Smooth muscle cell of the brain vasculature (primary cell): ENCODE measurements around the gene PRKG1.
"Not testable (repeated sequence)": the region's sequence is repeated elsewhere in the genome, so short reads cannot be mapped to it uniquely, and the experiment has no call there.

Source experiments
- DNase-seq: peaks from one replicate; pipeline ENCODE4 v3.0.0-alpha.2; 2012; ENCODE audit warnings: low read depth, low spot score

PRKG1 gene

DNA sequence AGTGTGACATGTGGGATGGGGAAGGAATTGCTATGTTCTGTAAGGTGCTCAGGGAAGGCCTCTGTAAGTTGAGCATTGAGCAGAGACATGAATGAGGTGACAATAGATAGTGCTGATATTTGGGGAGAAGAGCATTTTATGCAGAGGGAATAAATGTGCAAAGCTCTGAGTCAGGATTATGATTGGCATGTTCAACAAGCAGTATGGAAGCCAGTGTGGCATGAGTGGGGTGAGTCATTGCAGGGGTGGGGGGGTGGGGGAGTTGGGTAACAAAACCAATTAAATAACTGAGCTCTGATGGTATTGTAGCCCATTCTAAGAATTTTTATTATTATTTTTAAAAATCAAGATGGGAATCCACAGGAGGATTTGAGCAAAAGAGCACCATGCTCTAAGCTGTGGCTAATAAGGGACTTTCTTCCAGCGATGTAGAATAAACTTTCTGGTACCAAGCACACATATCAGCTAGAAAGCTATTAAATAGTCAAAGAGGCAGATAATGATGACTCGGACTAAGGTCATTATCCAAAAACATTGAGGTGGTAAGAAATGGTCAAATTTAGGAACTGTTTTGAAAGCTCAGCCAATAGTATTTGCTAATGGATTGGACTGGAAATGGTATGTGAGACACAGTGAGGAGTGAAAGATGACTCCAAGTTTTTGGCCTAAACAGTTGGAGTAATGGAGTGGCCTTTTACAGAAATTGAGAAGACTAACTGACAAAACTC is 96.4 kb downstream of the PRKG1 start:
- DNase-seq = no peak

DNA sequence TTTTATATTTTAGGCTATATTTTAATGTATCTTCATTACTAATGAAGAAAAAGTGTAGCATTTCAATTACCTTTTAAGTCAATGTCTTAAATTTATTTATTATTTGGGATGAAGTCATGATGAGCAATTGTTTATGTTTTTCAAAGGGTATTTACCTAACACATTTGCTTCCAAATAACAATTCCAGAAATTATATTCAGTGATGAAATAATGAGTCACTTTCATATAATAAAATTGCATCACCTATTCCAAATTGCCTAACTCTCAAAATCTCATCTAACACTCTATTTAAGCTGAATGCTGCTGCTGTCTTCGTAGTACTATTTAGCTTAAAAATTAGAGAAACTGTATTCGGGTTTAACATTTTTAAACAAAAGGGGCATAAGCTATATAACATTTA is 97.7 kb downstream of the PRKG1 start:
- no peak for DNase-seq

DNA sequence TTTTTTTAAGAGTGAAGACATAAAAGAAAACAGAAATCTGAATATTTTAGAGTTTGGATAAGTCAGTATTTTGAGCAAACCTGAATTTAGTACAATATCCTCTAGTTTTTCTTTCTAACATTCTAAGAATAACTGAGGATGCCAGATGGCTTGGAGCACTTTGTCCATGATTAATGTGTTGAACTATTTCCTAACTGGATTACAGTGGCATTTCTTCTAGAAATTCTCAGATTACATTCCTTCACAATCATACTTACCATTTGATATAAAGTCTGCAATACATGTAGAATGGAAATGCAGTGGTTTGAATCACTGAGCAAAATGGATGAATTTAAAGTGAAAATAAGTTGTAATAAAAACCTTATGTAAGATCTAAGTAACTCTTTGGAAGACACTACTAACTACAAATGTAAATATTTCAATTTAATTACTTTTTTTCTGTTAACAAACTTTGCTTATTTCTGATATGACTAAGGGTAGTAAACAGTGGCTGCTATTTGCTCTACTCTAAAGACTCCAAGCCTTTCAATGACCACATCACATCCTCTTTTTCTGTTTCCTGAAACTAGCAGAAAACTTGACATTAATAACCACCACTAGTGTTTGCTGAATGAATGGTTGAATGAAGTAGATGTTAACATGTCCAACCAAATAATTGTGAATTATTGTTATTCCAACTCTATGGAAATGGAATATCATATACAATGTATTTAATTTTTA is 102.8 kb downstream of the PRKG1 start:
- no peak for DNase-seq

DNA sequence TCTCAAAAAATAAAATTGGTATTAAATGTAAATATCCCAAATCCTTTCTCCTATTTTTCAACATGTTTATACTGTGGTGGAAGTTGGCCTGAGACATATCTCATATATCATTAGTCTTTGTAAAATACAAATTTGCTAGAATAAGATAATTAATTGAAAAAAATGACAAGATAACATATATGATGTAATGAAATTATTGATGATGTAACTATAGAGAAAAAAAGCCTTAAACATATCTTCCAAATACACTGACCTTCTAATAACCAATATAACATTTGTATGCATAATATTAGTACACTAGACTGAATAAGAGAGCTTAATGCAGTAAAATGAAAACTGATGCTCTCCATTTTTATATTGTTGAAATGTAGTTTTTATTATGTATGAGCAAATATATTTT is 104.3 kb downstream of the PRKG1 start:
- DNase-seq = no peak

DNA sequence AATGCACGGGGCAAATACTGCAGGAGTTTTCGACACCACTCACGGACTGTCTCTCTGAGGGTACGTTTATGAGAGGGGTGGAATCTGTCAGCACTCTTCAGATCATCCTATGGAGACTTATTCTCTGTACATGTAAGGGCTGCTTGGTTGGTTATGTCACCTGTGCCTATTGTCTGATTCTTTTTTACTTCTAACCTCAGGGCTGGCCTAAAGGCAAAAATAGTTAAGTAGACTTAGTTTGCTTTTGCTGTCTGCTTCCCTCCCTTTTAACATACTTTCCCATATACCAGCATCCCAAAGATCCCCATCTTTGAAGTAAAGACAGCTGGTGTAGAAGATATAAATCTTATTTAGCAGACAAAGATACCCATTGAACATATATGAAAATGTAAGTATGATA is 105.9 kb downstream of the PRKG1 start:
- no peak for DNase-seq

DNA sequence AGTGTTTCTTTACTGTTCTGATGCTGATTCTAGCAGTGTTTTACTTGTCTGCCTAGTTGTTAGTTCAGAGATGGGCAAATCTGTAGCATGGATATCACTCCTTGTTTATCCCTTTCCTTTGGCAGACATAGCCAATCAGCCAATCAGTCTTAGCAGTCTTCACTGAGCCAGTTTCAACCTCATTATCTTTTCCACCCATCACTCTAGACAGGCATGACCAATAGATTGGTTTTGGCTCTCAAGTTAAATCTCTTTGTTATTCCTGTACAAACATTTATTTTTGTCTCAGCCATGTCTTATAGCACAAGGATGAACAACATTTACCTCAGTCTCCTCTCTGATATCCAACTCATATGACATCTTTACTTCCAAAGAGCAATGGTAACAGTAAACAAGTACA is 109.5 kb downstream of the PRKG1 start:
- DNase-seq = no peak

DNA sequence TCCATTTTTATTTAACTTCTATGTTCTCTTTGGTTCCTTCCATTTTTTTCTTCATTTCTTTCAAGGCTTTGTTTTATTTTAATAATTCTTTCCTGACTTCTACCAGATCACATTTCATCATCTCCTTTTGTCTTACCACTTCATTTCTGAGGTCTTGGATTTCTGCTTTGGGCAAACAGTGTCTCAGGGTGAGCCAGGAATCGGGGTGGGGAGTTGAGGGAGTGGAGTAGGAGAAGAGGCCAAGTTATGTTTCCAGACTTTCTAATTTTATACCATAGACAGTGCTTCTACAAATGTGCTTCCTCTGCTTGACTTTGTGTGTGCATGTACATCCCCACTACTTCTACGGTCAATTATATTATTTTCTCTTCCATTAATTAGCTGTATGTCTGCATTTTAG is 112.1 kb downstream of the PRKG1 start:
- DNase-seq = no peak

DNA sequence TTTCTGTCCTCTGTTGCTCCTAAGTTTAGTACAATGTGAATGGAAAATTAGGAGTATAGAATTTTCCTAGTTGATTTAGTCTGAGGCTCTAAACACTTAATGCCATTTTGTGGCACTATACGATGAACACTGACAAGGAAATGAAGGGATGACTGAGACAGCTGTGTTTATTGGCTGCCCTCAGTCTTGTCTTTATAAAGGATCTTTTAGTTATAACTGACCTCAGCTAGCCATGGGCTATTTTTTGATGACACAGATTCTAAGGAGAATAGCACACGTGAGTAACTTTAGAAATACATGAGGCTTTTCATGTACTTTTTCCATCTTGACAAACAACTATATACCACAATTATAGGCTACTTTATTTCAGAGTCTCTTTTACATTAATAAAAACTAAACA is 113.7 kb downstream of the PRKG1 start:
- DNase-seq = no peak

DNA sequence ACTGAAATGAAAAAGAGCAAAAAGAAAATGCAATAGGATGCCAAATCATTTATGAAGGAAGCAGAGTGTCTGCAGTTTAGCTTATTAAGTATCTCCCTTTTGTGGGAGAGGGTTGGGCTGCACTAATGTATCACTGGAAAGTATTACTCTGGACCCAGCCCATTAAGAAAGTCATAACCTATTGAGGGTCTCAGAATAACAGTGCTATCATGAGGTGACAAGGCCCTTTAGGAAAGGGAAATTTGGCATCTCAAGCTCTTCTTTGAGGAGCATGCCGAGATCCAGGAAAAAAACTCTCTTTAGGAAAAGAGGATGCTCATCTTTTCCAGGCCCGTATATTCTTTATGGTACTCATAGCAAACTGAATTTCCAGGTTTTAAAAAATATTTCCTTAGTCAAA is 114.6 kb downstream of the PRKG1 start:
- DNase-seq = no peak

DNA sequence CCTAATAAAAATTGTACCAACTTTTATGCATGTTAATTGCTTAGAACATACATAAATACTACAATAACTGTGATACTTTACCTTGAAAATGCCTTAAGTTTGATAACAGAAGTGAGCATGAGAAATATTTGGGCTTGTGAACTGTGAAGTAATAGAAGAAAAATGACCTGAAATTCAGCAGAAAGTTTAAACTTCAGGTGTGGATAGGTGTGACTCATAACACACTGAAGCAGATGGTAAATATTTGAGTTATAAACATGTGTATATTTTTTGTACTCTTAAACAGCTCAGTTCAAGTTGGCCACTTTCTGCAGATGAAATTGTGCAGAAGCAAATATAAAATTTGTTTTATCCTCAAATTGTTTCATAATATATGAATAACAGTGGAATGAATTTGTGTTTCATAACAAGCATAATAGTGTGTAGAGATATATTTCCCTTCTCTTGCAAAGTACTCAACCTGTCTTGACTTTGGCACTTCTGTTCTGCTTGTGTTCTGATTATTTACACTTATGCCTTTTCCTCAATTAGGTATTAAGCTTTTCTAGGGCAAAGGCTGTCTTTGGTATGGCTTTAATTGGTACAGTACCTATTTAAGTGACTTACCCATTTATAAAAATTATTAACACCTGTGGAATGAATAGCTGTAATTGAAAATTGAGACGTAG is 122.4 kb downstream of the PRKG1 start:
- no peak for DNase-seq

DNA sequence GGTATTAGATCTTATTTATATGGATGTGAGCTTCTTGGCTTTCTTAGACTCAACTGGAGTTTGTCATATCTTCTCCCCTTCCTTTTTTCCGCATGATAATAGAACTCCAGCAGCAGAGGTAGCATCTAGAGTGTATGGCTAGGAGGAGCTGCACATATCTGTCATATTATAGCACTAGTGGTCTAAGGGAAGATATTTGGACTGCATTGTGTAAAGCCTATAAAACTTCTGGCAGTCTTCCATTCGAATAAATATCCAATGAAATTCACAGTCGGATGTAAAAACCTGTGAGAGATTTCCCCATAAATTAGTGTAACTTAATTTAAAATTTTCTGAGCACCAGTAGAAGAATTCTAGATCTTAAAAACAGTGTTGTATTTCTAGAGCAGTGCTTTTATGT is 123.9 kb downstream of the PRKG1 start:
- no peak for DNase-seq

DNA sequence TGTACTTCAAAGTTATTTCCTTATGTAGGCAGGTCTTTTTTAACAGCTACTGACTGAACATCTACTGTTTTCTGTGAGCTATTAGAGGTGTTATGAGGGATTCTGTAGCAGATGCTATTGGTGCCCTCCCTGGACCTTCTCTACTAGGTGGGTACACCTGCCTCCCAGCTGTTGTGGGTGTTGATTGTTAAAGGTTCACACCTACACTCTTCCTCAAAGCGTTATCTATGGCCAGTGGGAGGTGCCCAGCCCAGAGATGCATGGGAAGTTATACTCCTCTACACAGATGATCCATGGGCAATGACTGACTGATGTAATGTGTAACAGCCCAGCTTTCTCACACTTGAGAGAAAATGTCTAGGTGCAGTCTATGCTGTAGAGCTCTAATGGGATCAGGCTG is 127.7 kb downstream of the PRKG1 start:
- DNase-seq = no peak

DNA sequence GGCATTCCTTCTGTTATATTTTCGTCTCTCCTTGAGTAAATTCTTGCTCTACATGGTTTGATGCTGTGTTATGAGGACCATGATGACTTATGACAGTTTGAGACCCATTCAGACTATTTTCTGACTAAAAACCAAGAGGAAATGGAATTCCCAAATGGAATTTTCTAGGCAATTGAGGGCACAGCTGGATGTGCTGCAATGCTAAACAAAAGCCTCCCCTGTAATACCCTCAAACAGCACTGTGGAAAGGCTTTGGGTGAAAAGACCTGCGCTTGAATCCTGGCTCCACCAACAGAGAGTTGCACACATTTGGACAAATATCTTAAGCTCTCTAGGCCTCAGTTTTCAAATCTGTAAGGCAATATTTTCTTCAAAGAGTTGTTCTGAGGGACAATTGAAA is 129.1 kb downstream of the PRKG1 start:
- no peak for DNase-seq

DNA sequence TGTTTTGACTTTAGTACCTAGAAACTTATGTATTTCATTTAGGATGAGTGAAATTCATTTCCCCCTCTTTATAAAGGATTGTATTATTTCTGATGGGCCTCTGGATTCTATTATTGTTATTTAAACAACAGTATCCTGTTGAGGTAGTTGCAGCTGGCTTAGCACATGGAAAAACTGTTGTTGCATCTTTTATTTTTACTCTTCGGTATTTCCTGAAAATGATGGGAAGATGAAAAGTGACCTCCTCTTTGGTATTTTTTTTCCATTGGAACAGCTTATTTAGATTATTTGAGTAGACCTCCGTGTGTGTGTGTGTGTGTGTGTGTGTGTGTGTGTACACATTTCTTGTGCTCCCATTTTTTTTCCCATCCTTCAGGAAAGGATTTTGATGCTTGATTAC is 129.8 kb downstream of the PRKG1 start:
- no peak for DNase-seq

DNA sequence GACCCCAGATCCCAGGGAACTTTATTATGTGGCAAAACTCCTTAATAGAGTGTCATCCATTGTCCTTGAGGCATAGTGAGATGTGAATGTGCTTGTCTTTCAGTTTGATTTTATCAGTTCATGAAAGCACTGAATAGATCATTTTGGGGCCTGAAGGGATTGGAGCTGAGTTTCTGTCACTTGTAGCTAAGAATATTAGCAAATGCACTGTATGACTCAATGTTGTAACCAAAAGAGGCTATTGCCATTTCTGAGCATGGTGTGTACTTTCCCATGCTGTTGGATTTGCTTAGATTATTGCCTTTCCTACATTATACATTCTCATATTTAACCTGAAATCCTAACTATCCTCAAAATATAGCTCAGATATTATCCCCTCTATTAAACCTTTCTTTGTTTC is 130.4 kb downstream of the PRKG1 start:
- DNase-seq = no peak

DNA sequence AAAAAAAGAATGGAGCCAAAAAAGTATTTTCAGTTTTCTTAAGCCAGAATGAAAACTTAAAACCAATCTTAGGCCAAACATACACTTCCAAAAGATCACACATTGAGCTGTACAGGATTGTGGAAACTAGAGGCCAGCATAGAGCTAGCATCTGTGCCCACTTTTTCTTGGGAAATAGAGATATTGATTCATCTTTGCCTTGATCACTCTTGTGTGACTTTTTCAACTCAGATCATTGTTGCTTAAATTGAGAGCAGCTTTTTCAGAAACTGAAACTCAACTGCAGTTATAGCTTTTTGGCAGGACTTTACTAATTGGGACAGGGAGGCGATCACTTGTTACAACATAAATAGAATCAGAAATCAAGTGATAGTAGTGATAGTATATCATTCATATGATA is 132.2 kb downstream of the PRKG1 start:
- DNase-seq = no peak

DNA sequence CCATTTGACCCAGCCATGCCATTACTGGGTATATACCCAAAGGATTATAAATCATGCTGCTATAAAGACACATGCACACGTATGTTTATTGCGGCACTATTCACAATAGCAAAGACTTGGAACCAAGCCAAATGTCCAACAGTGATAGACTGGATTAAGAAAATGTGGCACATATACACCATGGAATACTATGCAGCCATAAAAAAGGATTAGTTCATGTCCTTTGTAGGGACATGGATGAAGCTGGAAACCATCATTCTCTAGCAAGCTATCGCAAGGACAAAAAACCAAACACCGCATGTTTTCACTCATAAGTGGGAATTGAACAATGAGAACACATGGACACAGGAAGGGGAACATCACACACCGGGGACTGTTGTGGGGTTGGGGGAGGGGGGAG is 138.7 kb downstream of the PRKG1 start:
- not testable (repeated sequence) for DNase-seq

DNA sequence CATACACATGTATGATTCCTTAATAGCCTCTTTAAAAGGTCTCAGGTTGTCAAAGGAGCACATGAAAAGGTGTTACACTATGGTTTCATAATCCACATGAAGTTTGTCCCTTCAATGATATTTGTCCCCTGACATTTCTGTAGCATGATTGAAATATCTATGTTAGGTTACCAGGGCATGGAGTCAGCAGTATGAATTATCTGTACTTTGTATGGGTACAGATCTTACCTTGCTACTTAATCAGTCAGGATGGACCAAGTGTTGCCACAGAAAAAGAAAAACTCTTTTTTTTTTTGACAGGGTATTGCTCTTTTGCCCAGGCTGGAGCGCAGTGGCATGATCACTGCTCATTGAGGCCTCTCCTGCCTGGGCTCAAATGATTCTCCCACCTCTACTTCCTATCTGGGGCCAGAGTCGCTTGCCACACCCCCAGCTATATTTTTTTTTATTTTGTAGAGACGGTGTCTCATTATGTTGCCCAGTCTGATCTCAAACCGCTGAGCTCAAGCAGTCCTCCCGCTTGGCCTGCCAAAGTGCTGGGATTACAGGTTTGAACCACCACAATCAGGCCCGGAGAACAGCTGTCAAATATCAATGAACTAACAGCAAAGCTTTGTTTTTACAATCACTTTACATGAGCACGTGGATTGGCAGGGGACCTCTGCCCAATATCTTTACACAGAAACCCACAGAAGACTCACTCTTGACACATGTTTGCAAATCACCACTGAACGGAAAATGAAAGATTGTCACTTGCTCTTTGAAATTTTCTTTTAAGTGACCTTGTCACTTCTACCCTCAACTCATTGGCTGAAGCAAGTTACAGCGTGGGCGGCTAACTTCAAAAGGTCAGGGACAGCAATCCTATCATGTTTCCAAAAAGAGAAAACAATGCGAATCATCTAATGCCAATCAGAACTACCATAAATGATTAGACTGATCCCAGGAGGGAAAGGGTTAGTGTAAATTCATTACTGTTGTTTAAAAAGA is 140.2 kb downstream of the PRKG1 start:
- no peak for DNase-seq

DNA sequence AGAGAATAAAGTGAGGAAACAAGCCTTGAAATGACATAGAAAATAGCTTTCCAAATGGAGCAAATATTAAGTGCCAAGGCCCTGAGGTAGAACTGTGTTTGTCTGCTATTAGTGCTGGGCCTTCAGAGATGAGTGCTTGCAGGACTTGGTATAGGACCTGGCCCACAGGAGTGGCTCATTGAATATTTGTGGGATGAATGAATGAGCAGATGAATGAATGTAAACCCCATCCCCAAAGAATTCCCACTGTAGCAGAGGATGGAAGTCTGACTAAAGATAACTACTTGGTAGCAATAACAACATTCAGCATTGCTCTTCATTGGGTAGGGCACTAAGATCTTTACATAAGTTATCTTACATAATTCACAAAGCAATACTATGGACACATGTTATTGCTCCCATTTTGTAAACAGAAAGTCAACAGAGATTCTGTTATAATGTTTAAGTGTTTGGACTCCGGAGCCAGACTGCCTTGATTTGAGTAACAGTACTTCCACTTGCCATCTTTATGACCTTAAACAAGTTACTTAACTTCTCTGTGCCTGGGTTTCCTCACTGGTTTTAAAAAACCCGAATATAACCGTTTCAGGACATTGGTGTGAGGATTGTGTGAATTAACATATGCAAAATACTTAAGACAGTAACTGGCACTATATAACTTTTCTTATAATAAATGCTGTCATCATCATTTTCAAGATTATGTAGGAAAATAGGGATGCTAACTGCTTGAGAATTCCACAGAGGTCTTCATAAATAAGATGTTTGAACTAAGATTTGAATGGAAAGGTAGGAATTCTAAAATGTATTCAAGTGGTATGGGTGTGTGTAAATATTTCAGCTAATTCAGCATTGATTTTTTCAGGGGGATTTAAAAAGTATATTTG is 141.9 kb downstream of the PRKG1 start:
- no peak for DNase-seq

DNA sequence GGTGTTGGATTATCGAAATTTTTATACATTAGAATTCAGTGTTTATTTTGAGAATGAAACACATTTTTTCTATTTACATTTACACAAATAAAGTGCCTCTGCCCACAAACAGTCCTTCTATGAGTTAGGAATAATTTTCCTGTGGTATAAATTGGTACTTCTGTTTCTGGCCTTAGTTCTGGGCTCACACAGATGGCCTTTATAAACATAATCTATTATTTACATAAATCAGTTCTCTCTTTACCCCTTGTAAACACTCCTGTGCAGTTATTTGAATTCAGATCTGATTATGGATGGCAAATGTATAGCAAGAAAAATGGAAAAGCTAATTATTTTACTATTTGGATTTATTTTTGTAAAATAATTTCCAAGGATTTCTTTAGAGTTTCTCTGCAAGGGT is 143.2 kb downstream of the PRKG1 start:
- no peak for DNase-seq

DNA sequence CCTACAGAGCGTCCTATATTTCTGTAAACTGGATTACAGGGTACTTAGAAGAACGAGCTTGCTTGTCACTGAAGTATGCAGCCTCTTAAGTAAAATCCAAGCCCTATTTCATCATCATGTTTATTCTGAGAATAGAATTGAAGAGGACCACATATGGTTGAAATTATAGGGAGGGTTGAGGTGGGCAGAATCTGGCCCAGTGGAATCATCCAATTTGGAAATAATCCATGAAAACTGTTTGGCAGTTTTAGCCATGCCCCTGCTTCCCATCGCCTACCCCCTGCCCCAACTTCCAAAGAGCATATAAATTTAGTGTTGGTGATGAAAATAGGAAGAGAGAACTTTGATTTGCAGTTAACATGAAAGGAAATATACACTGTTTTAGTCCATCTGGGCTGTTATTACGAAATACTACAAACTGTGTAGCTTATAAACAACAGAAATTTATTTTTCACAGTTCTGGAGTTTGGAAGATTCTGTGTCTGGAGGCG is 150.4 kb downstream of the PRKG1 start:
- DNase-seq = no peak
